Measurements from ENCODE around the gene DNM1.

DNA sequence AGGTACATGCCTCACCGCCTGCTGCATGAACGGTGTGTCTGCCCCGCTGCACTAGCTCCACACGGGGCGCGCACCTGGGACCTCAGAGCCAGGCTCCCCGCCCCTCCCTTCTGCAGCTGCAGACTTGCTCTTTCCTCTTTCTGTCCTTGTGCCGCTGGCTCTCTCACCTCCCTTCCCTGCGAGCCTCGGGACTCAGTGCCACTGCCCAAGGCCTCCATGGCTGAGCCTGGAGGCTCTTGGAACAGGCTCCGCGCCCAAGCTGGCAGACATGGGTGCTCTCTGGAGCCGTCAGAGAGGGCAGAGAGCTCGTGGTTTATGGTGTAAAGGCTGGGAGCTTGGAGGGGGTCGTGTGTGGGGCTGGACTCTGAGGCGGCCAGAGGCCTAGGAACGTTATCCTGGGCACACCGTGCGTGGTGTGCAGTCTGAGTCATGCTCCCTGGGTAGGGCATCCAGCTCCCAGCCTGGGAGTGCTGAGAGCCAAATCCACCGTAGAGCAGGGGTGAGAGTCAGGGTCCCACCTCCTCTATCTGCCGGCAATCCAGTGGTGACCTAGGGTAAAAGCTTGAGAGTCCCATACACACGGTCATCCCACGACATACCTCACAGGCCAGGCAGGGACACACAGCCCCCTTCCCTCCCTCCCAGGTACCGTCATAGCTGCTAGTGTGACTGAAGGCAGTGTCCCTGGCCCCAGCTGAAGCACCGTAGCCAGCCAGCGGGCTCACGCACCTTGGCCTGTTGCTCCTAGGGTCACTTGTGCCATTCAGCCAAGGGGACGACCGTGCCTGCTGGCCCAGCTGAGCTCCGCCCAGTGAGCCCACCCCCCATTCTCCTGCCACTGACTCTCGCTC lies 50.2 kb downstream of the DNM1 start:
- TF ChIP-seq POLR2A (IDR thresholded peaks at IDR 0.05; ENCODE audit: low read depth, low read length) (no peak), MYC (IDR thresholded peaks at IDR 0.05; ENCODE audit: low read depth, low read length) (no peak), EZH2 (IDR thresholded peaks at IDR 0.05; ENCODE audit: borderline replicate concordance, low read depth, low read length, severe bottlenecking) (no peak), POLR2AphosphoS5 (IDR thresholded peaks at IDR 0.05; ENCODE audit: insufficient read depth, low read depth, low read length) (no peak), JUN (IDR thresholded peaks at IDR 0.05; ENCODE audit: borderline replicate concordance, insufficient read depth, insufficient read length, low read depth) (no peak), GATA2 (IDR thresholded peaks at IDR 0.05; ENCODE audit: insufficient read depth, insufficient read length, low read depth, low read length) (no peak), FOS (IDR thresholded peaks at IDR 0.05; ENCODE audit: borderline replicate concordance, insufficient read depth, low read length) (no peak)
- TF ChIP-seq, protein P1, sequence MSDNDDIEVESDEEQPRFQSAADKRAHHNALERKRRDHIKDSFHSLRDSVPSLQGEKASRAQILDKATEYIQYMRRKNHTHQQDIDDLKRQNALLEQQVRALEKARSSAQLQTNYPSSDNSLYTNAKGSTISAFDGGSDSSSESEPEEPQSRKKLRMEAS (IDR thresholded peaks at IDR 0.05; ENCODE audit: insufficient read depth, insufficient read length), result no peak
- TF ChIP-seq, protein P2, sequence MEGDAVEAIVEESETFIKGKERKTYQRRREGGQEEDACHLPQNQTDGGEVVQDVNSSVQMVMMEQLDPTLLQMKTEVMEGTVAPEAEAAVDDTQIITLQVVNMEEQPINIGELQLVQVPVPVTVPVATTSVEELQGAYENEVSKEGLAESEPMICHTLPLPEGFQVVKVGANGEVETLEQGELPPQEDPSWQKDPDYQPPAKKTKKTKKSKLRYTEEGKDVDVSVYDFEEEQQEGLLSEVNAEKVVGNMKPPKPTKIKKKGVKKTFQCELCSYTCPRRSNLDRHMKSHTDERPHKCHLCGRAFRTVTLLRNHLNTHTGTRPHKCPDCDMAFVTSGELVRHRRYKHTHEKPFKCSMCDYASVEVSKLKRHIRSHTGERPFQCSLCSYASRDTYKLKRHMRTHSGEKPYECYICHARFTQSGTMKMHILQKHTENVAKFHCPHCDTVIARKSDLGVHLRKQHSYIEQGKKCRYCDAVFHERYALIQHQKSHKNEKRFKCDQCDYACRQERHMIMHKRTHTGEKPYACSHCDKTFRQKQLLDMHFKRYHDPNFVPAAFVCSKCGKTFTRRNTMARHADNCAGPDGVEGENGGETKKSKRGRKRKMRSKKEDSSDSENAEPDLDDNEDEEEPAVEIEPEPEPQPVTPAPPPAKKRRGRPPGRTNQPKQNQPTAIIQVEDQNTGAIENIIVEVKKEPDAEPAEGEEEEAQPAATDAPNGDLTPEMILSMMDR (IDR thresholded peaks at IDR 0.05; ENCODE audit: extremely low read depth in 1 of 2, insufficient read depth in 1 of 2, low read depth in 1 of 2, low read length in 2 of 2), result no peak
